HUES6 (cell line): ENCODE results near the gene TTLL4.

Experiments used
- H3K27ac ChIP-seq: 2 replicates; pipeline ENCODE4 v1.7.0; 2013; ENCODE audit warnings: low read depth, mild to moderate bottlenecking, low read length, inconsistent platforms
- H3K27me3 ChIP-seq: 2 replicates; pipeline ENCODE4 v1.6.1; 2013; ENCODE audit warnings: low read length; ENCODE audit not compliant: control insufficient read depth, insufficient read depth
- H3K36me3 ChIP-seq: 2 replicates; pipeline ENCODE4 v1.6.1; 2013; ENCODE audit warnings: low read length; ENCODE audit not compliant: control insufficient read depth, insufficient read depth
- H3K4me1 ChIP-seq: 2 replicates; pipeline ENCODE4 v1.6.1; 2013; ENCODE audit warnings: low read length; ENCODE audit not compliant: control insufficient read depth, insufficient read depth
- H3K4me3 ChIP-seq: 2 replicates; pipeline ENCODE4 v1.5.1; 2013; ENCODE audit warnings: low read depth, low read length
- H3K9ac ChIP-seq: one replicate; pipeline ENCODE4 v1.6.1; 2013; ENCODE audit warnings: mild to moderate bottlenecking, low read length
- H3K9me3 ChIP-seq: 2 replicates; pipeline ENCODE4 v1.6.1; 2013; ENCODE audit warnings: low read depth, low read length; ENCODE audit not compliant: control insufficient read depth, insufficient read depth

TTLL4 gene

DNA sequence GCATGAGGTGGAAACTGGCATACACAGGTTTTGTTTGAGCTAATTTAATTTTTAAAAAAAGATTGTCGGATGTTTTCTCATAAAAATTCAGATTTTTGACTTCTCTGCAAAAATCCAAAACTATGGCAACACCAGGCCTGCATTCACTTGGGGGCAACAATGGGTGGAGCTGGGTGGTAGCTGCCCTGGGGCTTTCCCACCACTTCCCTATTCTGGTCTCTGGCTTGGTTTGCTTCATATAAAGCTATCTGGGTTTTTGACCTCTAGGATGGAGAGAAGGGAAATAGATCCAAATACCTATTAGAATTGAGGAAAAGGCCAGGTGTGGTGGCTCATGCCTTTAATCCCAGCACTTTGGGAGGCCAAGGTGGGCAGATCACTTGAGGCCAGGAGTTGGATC, 65.9 kb downstream of the TTLL4 start:
- no peak overlapping the region for H3K4me3 ChIP-seq
- peaks cover 7% of the 10 kb centered on the region; the same call in 1 of the 2 replicates for H3K27me3 ChIP-seq
- 0 out of 2 replicates have a peak, but pooled peaks cover 5% of the 10 kb centered on the region for H3K4me1 ChIP-seq
- H3K9ac ChIP-seq: no peak overlapping the region
- no peaks in the 10 kb centered on the region for H3K36me3 ChIP-seq
- peaks cover 12% of the 10 kb centered on the region for H3K9me3 ChIP-seq
- no peak overlapping the region for H3K27ac ChIP-seq

- H3K9me3 ChIP-seq: peaks cover 12% of the 10 kb centered on the region
- H3K4me1 ChIP-seq: 0 out of 2 replicates have a peak, but pooled peaks cover 6% of the 10 kb centered on the region
- H3K27me3 ChIP-seq: peaks cover 14% of the 10 kb centered on the region
- no peak overlapping the region for H3K27ac ChIP-seq
- H3K9ac ChIP-seq: no peak overlapping the region
- no peaks in the 10 kb centered on the region for H3K36me3 ChIP-seq
- H3K4me3 ChIP-seq: no peak overlapping the region
Measured at GRCh38 chr2:218777276-218777990, 66.8 kb downstream of the TTLL4 start.

GRCh38 chr2:218780046-218780445, 69.4 kb downstream of the TTLL4 start:
- Histone ChIP-seq H3K27me3 (peaks cover 31% of the 10 kb centered on the region), H3K9ac (no peak overlapping the region), H3K9me3 (peaks cover 12% of the 10 kb centered on the region), H3K4me1 (peaks cover 10% of the 10 kb centered on the region; the same call in 1 of the 2 replicates), H3K4me3 (no peak overlapping the region), H3K27ac (no peak overlapping the region), H3K36me3 (no peaks in the 10 kb centered on the region)

- Histone ChIP-seq H3K27ac (no peak overlapping the region; the same call in 1 of the 2 replicates), H3K9ac (peak overlapping the region; percentile 70), H3K4me3 (peak overlapping the region; percentile 72)
Measured at GRCh38 chr2:218780851-218781690, 70.4 kb downstream of the TTLL4 start.

GRCh38 chr2:218781691-218782527, 71.3 kb downstream of the TTLL4 start, which contains the start of gene CYP27A1:
Gene CYP27A1, plus strand, starts transcription at chr2:218782147. Its CDS starts 36 bp downstream, at chr2:218782183.
- H3K27ac ChIP-seq: no peak within 1 kb of the TSS; the same call in 1 of the 2 replicates

More at GRCh38 chr2:218780851-218781690, 70.4 kb downstream of the TTLL4 start:
- Histone ChIP-seq H3K27me3 (peaks cover 31% of the 10 kb centered on the region), H3K4me1 (peaks cover 13% of the 10 kb centered on the region; the same call in 1 of the 2 replicates), H3K9me3 (peaks cover 12% of the 10 kb centered on the region), H3K36me3 (no peaks in the 10 kb centered on the region)

DNA sequence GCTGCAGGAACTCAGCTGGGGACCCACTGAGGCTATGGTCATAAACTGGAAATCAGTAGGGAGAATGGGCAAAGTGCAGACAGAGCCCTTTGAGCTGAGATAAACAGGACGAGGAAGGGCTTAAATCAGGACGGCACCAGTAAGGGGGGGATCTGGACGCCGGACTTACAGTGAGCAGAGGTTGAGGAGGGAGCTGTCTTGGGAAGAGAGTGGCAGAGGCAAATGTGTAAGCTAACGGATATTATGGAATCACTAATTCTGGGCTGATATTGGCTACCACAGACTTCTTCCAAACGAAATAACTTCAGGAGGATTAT, 71.9 kb downstream of the TTLL4 start:
- no peaks in the 10 kb centered on the region for H3K36me3 ChIP-seq
- H3K9ac ChIP-seq: peak overlapping the region; percentile 70
- H3K4me1 ChIP-seq: peaks cover 13% of the 10 kb centered on the region; the same call in 1 of the 2 replicates
- 0 out of 2 replicates have a peak, but pooled peaks cover 6% of the 10 kb centered on the region for H3K9me3 ChIP-seq
- peaks cover 31% of the 10 kb centered on the region for H3K27me3 ChIP-seq
- H3K4me3 ChIP-seq: peak overlapping the region; percentile 72
- no peak overlapping the region for H3K27ac ChIP-seq

More at GRCh38 chr2:218781691-218782527, 71.3 kb downstream of the TTLL4 start, which contains the start of gene CYP27A1:
- peaks cover 13% of the 10 kb centered on the region; the same call in 1 of the 2 replicates for H3K4me1 ChIP-seq
- peak within 1 kb of the TSS; percentile 72 for H3K4me3 ChIP-seq
- peak within 1 kb of the TSS; percentile 70 for H3K9ac ChIP-seq
- no peaks in the 10 kb centered on the region for H3K36me3 ChIP-seq
- H3K27me3 ChIP-seq: peaks cover 31% of the 10 kb centered on the region
- peaks cover 11% of the 10 kb centered on the region for H3K9me3 ChIP-seq

DNA sequence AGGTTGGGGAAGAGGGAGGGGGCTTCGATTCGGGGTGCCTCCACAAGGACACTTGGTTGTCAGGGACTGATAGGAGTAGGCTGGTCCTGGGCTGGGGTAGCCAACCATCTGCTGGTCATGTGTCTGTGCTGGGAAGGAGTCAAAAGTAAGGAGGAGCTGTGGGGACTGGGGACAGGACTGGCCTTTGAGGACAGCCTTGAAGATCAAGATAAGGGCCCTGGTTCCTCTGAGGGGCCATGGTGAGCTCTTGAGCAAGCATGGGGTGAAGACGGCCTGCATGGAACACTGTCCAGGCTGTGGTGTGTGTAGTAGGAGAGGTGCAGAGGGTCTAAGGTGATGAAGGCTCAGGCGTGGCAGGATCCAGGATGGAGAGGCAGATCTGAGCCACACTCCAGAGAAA, 73.1 kb downstream of the TTLL4 start:
- no peaks in the 10 kb centered on the region for H3K36me3 ChIP-seq
- H3K4me1 ChIP-seq: peaks cover 13% of the 10 kb centered on the region; the same call in 1 of the 2 replicates
- H3K27me3 ChIP-seq: peaks cover 31% of the 10 kb centered on the region
- H3K27ac ChIP-seq: no peak overlapping the region
- no peak overlapping the region; the same call in 1 of the 2 replicates for H3K4me3 ChIP-seq
- no peak overlapping the region for H3K9ac ChIP-seq
- no peaks in the 10 kb centered on the region for H3K9me3 ChIP-seq

- Histone ChIP-seq H3K9me3 (no peaks in the 10 kb centered on the region), H3K9ac (no peak overlapping the region), H3K27me3 (peaks cover 31% of the 10 kb centered on the region), H3K36me3 (no peaks in the 10 kb centered on the region), H3K27ac (no peak overlapping the region), H3K4me1 (peaks cover 13% of the 10 kb centered on the region; the same call in 1 of the 2 replicates), H3K4me3 (no peak overlapping the region)
Measured at GRCh38 chr2:218785103-218785502, 74.5 kb downstream of the TTLL4 start.

- Histone ChIP-seq H3K4me1 (peaks cover 12% of the 10 kb centered on the region; the same call in 1 of the 2 replicates), H3K4me3 (no peak overlapping the region), H3K27ac (no peak overlapping the region), H3K27me3 (peaks cover 27% of the 10 kb centered on the region), H3K36me3 (no peaks in the 10 kb centered on the region), H3K9me3 (no peaks in the 10 kb centered on the region), H3K9ac (no peak overlapping the region)
Measured at GRCh38 chr2:218786133-218786532, 75.5 kb downstream of the TTLL4 start.

DNA sequence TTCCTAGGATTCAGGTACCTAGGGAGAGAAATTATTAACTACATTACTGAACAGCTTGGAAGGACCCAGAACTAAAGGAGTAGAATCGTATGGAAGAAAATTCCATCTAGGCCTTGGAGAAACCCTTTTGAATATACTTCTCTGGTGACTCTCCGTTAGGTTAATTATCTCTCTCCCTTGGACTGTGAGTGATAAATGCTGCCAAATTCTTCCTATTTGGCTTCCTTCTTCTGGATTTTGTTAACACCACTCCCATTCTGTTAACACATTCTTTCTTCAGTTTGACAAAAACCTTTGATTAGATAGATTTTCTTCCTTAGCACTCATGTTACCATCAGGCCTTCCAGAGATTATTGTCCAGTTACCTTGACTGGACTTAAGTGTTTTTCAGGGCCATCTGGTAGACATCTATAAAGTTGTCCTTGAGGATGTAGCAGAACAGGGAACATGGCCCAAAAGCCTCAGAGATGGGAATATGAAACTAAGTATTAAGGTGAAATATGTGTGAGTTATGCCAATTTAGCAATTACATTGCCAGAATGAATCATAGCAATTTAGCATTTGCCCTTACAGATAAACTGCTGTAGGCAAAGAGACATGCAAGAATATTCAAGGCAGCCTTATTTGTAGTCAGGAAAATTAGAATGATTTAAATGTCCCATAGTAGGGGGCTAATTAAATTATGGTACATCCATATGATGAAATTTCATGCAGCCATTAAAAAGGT, 78.1 kb downstream of the TTLL4 start:
- Histone ChIP-seq H3K4me3 (no peak overlapping the region), H3K36me3 (no peaks in the 10 kb centered on the region), H3K4me1 (peaks cover 4% of the 10 kb centered on the region; the same call in 1 of the 2 replicates), H3K27ac (no peak overlapping the region), H3K9me3 (no peaks in the 10 kb centered on the region), H3K9ac (no peak overlapping the region), H3K27me3 (peaks cover 5% of the 10 kb centered on the region)
